H1 (cell line): Measurements from ENCODE around the gene KLHL2. TPM values are rescaled to one million over a fixed set of nuclear protein-coding genes. Genes with fewer than 3 reads are reported as not detected.

Experiments used
- CTCF ChIA-PET: fragments of 300-600 bp; sonication (Branson Sonifier 250); formaldehyde crosslinking; loops from one replicate; lab custom pipeline; 2021; ENCODE audit not compliant: partially characterized antibody; lab: Charles Lee
- POLR2A ChIA-PET: fragments of 300-600 bp; sonication (Branson Sonifier 250); formaldehyde crosslinking; loops from one replicate; lab custom pipeline; 2021; ENCODE audit warnings: inconsistent platforms; ENCODE audit not compliant: partially characterized antibody; lab: Charles Lee
- DNase-seq, 2 experiments: peaks; one replicate each; pipeline versions ENCODE4 v3.0.0 to v3.0.0-alpha.2; 2010 to 2022; ENCODE audit warnings: low spot score in 2 of 2, low read depth in 1 of 2, mixed read lengths in 1 of 2
- FAIRE-seq: peaks from 2 replicates; lab custom pipeline; 2011; peaks lifted over from hg19 to GRCh38; lab: Jason Lieb, UNC
- H2AFZ ChIP-seq: 2 replicates; pipeline ENCODE4 v1.8.1; 2012; ENCODE audit warnings: low read length, inconsistent platforms
- H2AK5ac ChIP-seq: 2 replicates; pipeline ENCODE4 v1.6.1; 2013; ENCODE audit warnings: low read depth, low read length
- H2BK120ac ChIP-seq: replicated peaks from 2 replicates; pipeline ENCODE3; 2013; ENCODE audit warnings: low read depth, low read length, inconsistent platforms
- H2BK12ac ChIP-seq: 2 replicates; pipeline ENCODE4 v1.6.1; 2013; ENCODE audit warnings: low read depth, low read length
- H2BK15ac ChIP-seq: 2 replicates; pipeline ENCODE4 v1.6.1; 2013; ENCODE audit warnings: low read length
- H2BK20ac ChIP-seq: 2 replicates; pipeline ENCODE4 v1.6.1; 2013; ENCODE audit warnings: low read length
- H2BK5ac ChIP-seq: 2 replicates; pipeline ENCODE4 v1.6.1; 2013; ENCODE audit warnings: low read depth, low read length
- H3K14ac ChIP-seq: 2 replicates; pipeline ENCODE4 v1.6.1; 2013; ENCODE audit warnings: inconsistent platforms; ENCODE audit not compliant: insufficient read length
- H3K18ac ChIP-seq: 2 replicates; pipeline ENCODE4 v1.6.1; 2013; ENCODE audit warnings: low read length; ENCODE audit errors: extremely low read depth
- H3K23ac ChIP-seq: 2 replicates; pipeline ENCODE4 v1.6.1; 2013; ENCODE audit warnings: inconsistent platforms; ENCODE audit not compliant: insufficient read length
- H3K23me2 ChIP-seq: 2 replicates; pipeline ENCODE4 v1.6.1; 2013; ENCODE audit warnings: low read depth, low read length
- H3K27ac ChIP-seq: 2 replicates; pipeline ENCODE4 v1.6.1; 2011; ENCODE audit warnings: low read depth, low read length, inconsistent platforms
- H3K27me3 ChIP-seq, 4 experiments: replicated peaks in 1 of 4; 1 replicate in 1 of 4; 2 replicates in 3 of 4; pipeline versions ENCODE4 v1.6.1 to v1.8.1; 2011 to 2013; ENCODE audit warnings: low read length in 3 of 4, mild to moderate bottlenecking in 3 of 4, inconsistent platforms in 2 of 4, mixed read lengths in 2 of 4, moderate library complexity in 1 of 4; ENCODE audit not compliant: control insufficient read depth in 3 of 4, insufficient read depth in 3 of 4; ENCODE audit errors: extremely low read depth in 1 of 4
- H3K36me3 ChIP-seq, 4 experiments: 2 replicates each; pipeline versions ENCODE4 v1.6.1 to v1.8.1; 2011 to 2013; ENCODE audit warnings: mild to moderate bottlenecking in 4 of 4, low read length in 3 of 4, moderate library complexity in 2 of 4, control low read depth in 1 of 4, inconsistent platforms in 1 of 4; ENCODE audit not compliant: insufficient read depth in 4 of 4, control insufficient read depth in 2 of 4
- H3K4ac ChIP-seq: replicated peaks from 2 replicates; pipeline ENCODE3; 2013; ENCODE audit warnings: low read length, low read depth, mixed read lengths, inconsistent platforms; ENCODE audit not compliant: insufficient read length
- H3K4me1 ChIP-seq, 4 experiments: replicated peaks in 1 of 4; 1 replicate in 1 of 4; 2 replicates in 3 of 4; pipeline versions ENCODE4 v1.6.1 to v1.8.1; 2011 to 2013; ENCODE audit warnings: low read length in 3 of 4, inconsistent platforms in 2 of 4, mixed read lengths in 1 of 4; ENCODE audit not compliant: insufficient read depth in 4 of 4, control insufficient read depth in 3 of 4
- H3K4me2 ChIP-seq, 2 experiments: 2 replicates each; pipeline versions ENCODE4 v1.6.1 to v1.8.1; 2011 to 2013; ENCODE audit warnings: low read depth in 2 of 2, low read length in 2 of 2, control low read depth in 1 of 2, inconsistent platforms in 1 of 2, mild to moderate bottlenecking in 1 of 2; ENCODE audit not compliant: insufficient read depth in 1 of 2
- H3K4me3 ChIP-seq, 4 experiments: fragments of 200-600, 300-600 bp in 1 of 4; sonication (generic), shearing (Covaris generic), sonication (Bioruptor Twin) in 1 of 4; 2 replicates each; pipeline versions ENCODE4 v1.5.1 to v1.8.1; 2011 to 2016; ENCODE audit warnings: low read length in 4 of 4, low read depth in 3 of 4, control low read depth in 2 of 4, inconsistent platforms in 2 of 4, mild to moderate bottlenecking in 2 of 4, mixed read lengths in 1 of 4, moderate library complexity in 1 of 4; ENCODE audit not compliant: insufficient read depth in 2 of 4; ENCODE audit errors: extremely low read depth in 1 of 4
- H3K56ac ChIP-seq: replicated peaks from 2 replicates; pipeline ENCODE3; 2013; ENCODE audit warnings: low read depth, mild to moderate bottlenecking, mixed read lengths, low read length, inconsistent platforms; ENCODE audit not compliant: insufficient read length
- H3K79me1 ChIP-seq: 2 replicates; pipeline ENCODE4 v1.6.1; 2013; ENCODE audit warnings: low read depth, low read length, control low read depth
- H3K79me2 ChIP-seq, 2 experiments: 2 replicates each; pipeline versions ENCODE4 v1.6.1 to v1.8.1; 2012 to 2013; ENCODE audit warnings: low read length in 2 of 2, mild to moderate bottlenecking in 2 of 2, inconsistent platforms in 1 of 2; ENCODE audit not compliant: insufficient read depth in 2 of 2, control insufficient read depth in 1 of 2
- H3K9ac ChIP-seq, 4 experiments: replicated peaks in 1 of 4; 1 replicate in 1 of 4; 2 replicates in 3 of 4; pipeline versions ENCODE4 v1.6.1 to v1.8.1; 2011 to 2013; ENCODE audit warnings: low read depth in 3 of 4, low read length in 3 of 4, control low read depth in 2 of 4, mild to moderate bottlenecking in 2 of 4, moderate library complexity in 2 of 4, inconsistent platforms in 1 of 4; ENCODE audit errors: extremely low read depth in 1 of 4
- H3K9me3 ChIP-seq, 2 experiments: 2 replicates each; pipeline versions ENCODE4 v1.6.1 to v1.8.1; 2012 to 2013; ENCODE audit warnings: mild to moderate bottlenecking in 2 of 2, moderate library complexity in 2 of 2, control low read depth in 1 of 2, inconsistent platforms in 1 of 2, low read depth in 1 of 2, low read length in 1 of 2, mixed read lengths in 1 of 2; ENCODE audit not compliant: insufficient read depth in 2 of 2
- H4K20me1 ChIP-seq, 2 experiments: replicated peaks in 1 of 2; 2 replicates each; pipeline versions ENCODE3 to v1.8.1; 2011 to 2013; ENCODE audit warnings: inconsistent platforms in 2 of 2, low read length in 2 of 2, mild to moderate bottlenecking in 1 of 2; ENCODE audit not compliant: insufficient read depth in 2 of 2, control insufficient read depth in 1 of 2
- H4K5ac ChIP-seq: 2 replicates; pipeline ENCODE4 v1.6.1; 2013; ENCODE audit warnings: low read length, low read depth, mixed read lengths, inconsistent platforms; ENCODE audit not compliant: insufficient read length
- H4K8ac ChIP-seq: 2 replicates; pipeline ENCODE4 v1.8.0; 2013; ENCODE audit warnings: mild to moderate bottlenecking, moderate library complexity, low read length, inconsistent platforms; ENCODE audit not compliant: insufficient read depth; ENCODE audit errors: extremely low read depth
- H4K91ac ChIP-seq: replicated peaks from 2 replicates; pipeline ENCODE3; 2013; ENCODE audit warnings: low read length, mixed read lengths, inconsistent platforms; ENCODE audit not compliant: insufficient read length
- CEBPB ChIP-seq: IDR thresholded peaks from 2 replicates; pipeline ENCODE4 v1.6.1; 2012; ENCODE audit warnings: low read depth, low read length
- POU5F1 ChIP-seq: IDR thresholded peaks from 2 replicates; pipeline ENCODE4 v1.6.1; 2011; ENCODE audit warnings: low read depth, mild to moderate bottlenecking, low read length, moderate library complexity
- RBBP5 ChIP-seq: IDR thresholded peaks from 2 replicates; pipeline ENCODE4 v1.7.1; 2012; ENCODE audit warnings: low read depth, mild to moderate bottlenecking, inconsistent platforms, low read length, moderate library complexity, borderline replicate concordance
- WGBS, 2 experiments: shearing (Covaris generic) in 1 of 2; methylation state at CpG; one replicate each; pipeline versions ENCODE4 v1.1.6 to v1.1.7; 2013 to 2015; ENCODE audit warnings: low lambda C conversion rate in 2 of 2, mixed read lengths in 2 of 2, inconsistent platforms in 1 of 2, low coverage in 1 of 2, missing lambda C conversion rate in 1 of 2; ENCODE audit not compliant: insufficient replicate concordance in 2 of 2, insufficient coverage in 1 of 2, insufficient read length in 1 of 2; ENCODE audit errors: extremely low coverage in 1 of 2, missing lambda C conversion rate in 1 of 2; 5-methylcytosine and 5-hydroxymethylcytosine counted together
- polyA plus RNA-seq, 7 experiments: library from polyadenylated mRNA; depleted of rRNA in 3 of 7; stranded (reverse) in 5 of 7; unstranded in 2 of 7; fragments of >200 nt in 5 of 7; fragments of 200-250 nt in 2 of 7; gene quantifications; 1 replicate in 5 of 7; 2 replicates in 1 of 7; 4 replicates in 1 of 7; pipeline versions ENCODE4 v1.2.1 to v1.2.3, GENCODE V29; 2011 to 2013; ENCODE audit warnings: missing spikeins in 2 of 7, mixed read lengths in 2 of 7
- total RNA-seq: library from RNA; stranded (reverse); fragmentation: NEBNext Ultra II Directional; extraction: Animal tissue kit (Norgen Biotek cat#: 25700); gene quantifications from 2 replicates; pipeline ENCODE4 v1.2.1, GENCODE V29; 2021

The KLHL2 gene
- total and polyA plus RNA-seq, 2 of the 8 experiments (the other 6 are each of a cell fraction or from before 2014, with no cell fraction given): 5.2 to 12.0 TPM

GRCh38 chr4:165164257-165164656 lies 43.1 kb upstream of the KLHL2 start:
- ChIA-PET POLR2A (no interaction called here), CTCF (interaction anchor here (0.6 kb wide), 1 partner anchor 360 kb away, joined by 3 read pairs; no protein-coding TSS in a partner anchor)
- no peak overlapping the region for H2BK20ac ChIP-seq
- no peak overlapping the region for H2BK15ac ChIP-seq
- H4K5ac ChIP-seq: no peak overlapping the region
- H3K36me3 ChIP-seq: no peaks in the 10 kb centered on the region
- no peak overlapping the region for H2BK5ac ChIP-seq
- H2AK5ac ChIP-seq: no peak overlapping the region
- no peak overlapping the region for H3K27ac ChIP-seq
- H3K56ac ChIP-seq: no peak overlapping the region
- no peak overlapping the region for H4K91ac ChIP-seq
- no peaks in the 10 kb centered on the region for H3K4me1 ChIP-seq
- H3K23ac ChIP-seq: no peak overlapping the region
- H4K20me1 ChIP-seq: no peaks in the 10 kb centered on the region
- no peak overlapping the region for H3K14ac ChIP-seq
- WGBS, 2 experiments: 82% methylated on average over 2 of the region's 2 CpGs; no CpG with 5 or more reads in 1 of the 2 experiments
- H3K4me2 ChIP-seq: no peak overlapping the region
- H2AFZ ChIP-seq: no peak overlapping the region
- H3K23me2 ChIP-seq: no peaks in the 10 kb centered on the region; the same call in 1 of the 2 replicates
- FAIRE-seq (no peak), DNase-seq (no peak)
- no peaks in the 10 kb centered on the region for H3K79me2 ChIP-seq
- H2BK12ac ChIP-seq: no peak overlapping the region
- no peaks in the 10 kb centered on the region for H3K9me3 ChIP-seq
- H4K8ac ChIP-seq: no peak overlapping the region
- H3K4me3 ChIP-seq: no peak overlapping the region
- H3K9ac ChIP-seq: no peak overlapping the region
- H3K27me3 ChIP-seq: no peaks in the 10 kb centered on the region
- no peaks in the 10 kb centered on the region for H3K79me1 ChIP-seq
- no peak overlapping the region for H3K4ac ChIP-seq
- H2BK120ac ChIP-seq: no peak overlapping the region
- H3K18ac ChIP-seq: no peak overlapping the region
- TF ChIP-seq POU5F1 (no peak), CEBPB (no peak), RBBP5 (no peak)
